GM21717 (cell line): Measurements from ENCODE around the gene ZRANB3.

Experiments
- ATAC-seq: cut with Tn5 transposase; IDR thresholded peaks from one replicate; pipeline ENCODE4 v1.9.1; 2021; ENCODE audit warnings: mild to moderate bottlenecking, moderate library complexity; ENCODE audit not compliant: unreplicated experiment

ZRANB3 gene

GRCh38 chr2:135186054-135186453, 345.0 kb downstream of the ZRANB3 start:
- no peak for ATAC-seq

DNA sequence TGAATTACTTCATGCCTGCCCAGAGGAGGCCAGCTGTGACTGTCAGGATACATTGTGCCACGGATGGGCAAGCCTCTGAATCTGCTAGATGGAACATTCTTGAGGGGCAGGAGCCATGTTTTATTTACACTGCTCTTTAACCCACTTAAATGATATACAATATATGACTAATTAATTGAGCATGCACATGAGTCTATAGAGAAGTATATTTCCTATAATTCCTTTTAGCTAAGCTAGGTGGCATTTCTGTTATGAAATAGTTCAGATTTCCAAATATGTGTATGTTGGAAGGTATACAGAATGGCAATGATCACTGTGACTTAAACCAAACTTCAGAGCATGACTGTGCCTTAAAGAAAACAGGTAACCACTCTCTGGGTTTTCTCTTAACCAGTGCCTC, 347.2 kb downstream of the ZRANB3 start:
- ATAC-seq = no peak

- ATAC-seq = no peak
These were observed 348.4 kb downstream of the ZRANB3 start for GRCh38 chr2:135182601-135183000.

- no peak for ATAC-seq
These were observed 348.8 kb downstream of the ZRANB3 start for GRCh38 chr2:135182190-135182589.

DNA sequence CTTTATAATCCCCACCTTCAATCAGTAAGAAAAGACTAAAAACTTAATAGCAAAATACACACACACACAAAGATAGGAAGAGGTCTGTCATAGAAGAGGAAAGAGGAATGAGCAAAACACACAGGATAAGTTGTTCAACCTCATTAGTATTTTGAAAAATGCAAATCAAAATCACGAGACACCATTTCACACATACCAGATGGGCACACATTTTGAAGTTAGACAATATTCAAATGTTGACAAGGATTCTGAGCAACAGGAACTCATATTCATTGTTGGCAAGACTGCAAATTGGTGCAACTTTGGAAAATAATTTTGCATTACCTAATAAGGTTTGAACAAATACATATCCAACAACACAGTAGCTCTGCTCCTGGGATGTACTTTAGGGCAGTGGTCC, 351.3 kb downstream of the ZRANB3 start:
- ATAC-seq = no peak

DNA sequence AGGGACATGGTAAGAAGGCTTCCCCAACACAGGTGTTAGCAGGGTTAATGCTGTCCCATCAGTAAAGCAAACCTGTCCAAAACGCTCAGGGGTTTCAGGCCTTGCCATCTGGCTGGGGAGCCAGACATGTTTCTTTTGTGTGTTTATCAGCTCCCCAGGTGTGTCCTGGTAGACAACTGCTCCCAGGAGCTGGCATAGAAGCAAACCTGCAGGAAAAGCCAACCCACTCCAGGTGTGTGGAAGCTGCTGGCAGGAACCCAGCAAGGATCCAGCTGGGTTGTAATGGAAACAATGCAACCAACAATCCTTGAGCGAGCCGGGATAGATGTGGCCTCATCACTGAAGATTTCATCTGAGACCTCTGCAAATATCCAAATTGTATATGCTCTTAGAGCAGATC, 355.8 kb downstream of the ZRANB3 start:
- no peak for ATAC-seq

DNA sequence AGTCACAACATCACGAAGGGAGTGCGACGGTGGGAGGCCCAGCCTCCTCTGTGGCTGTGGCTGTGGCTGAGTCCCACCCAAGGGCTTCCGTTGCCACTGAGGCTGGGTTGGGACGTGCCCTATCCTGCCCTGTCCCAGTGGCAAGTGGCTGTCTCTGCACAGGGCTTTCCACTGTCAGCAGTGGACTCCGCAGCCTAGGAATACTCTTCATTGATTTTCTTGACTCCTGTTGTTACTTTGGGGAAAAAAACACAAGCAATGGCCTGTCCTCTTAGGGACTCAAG, 356.3 kb downstream of the ZRANB3 start:
- no peak for ATAC-seq

- no peak for ATAC-seq
These were observed 356.8 kb downstream of the ZRANB3 start for GRCh38 chr2:135174049-135174809.

DNA sequence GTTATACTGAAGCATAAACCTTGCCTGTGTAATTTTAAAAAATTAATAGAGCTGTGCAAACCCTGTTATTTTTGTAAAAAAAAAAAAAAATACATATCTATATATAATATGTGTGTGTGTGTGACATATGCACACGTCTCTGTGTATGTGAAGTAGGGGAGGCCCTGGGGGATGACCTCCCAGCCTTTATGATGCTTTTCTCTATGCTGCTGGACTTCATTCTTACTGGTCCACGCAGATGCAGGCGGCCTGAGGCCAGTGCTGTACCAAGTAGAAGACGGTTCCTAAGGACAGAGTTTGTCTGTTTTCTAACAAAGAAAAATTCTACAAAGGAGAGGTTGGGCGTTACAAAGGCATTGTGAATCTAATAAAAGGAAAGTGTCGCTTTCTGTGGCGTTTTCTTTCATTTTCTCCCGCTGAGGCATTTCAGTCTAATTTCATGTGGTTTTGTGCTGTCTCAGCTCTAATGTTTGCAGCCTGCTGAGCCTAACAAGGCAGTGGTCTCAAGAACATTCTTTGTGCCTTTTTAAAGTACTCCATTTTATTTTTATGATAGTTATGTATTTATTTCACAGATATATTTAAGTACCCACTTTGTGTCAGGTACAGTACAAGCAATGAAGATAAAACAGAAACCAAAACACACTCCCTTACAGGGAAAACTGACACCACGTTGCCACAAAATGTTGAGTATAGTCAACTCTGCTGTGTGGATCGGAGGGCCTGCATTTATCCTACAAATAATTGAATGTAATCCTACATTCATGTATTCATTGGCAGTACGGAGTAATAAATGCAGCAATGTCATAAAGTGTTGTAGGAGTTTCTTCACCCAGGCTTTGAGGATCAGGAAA, 360.9 kb downstream of the ZRANB3 start:
- ATAC-seq = no peak

GRCh38 chr2:135168204-135168856, 362.7 kb downstream of the ZRANB3 start:
- ATAC-seq = no peak

- ATAC-seq = no peak
These were observed 363.7 kb downstream of the ZRANB3 start for GRCh38 chr2:135167273-135167672.

- no peak for ATAC-seq
These were observed 366.6 kb downstream of the ZRANB3 start for GRCh38 chr2:135164431-135164830.

- no peak for ATAC-seq
These were observed 367.1 kb downstream of the ZRANB3 start for GRCh38 chr2:135163901-135164300.

DNA sequence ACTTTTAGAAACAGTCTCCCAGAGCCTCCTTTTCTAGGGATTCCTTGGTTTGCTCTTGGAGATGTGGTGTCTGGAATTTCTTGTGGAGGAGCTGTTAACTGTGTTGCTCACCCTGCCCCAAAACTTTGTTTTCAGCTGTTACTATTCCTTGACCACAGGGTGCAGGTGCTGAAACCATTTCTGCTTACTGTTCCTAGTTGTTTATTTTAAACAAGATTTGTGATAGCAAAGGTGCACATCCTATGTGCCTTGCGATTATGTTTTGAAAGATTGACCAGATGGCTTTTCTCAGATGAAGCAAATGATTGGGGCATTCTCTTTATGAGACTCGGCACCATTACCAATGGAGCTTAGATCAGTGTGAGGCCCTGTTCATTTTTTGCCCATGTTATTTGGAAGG, 367.7 kb downstream of the ZRANB3 start:
- no peak for ATAC-seq

- ATAC-seq = no peak
These were observed 368.2 kb downstream of the ZRANB3 start for GRCh38 chr2:135162786-135163185.

DNA sequence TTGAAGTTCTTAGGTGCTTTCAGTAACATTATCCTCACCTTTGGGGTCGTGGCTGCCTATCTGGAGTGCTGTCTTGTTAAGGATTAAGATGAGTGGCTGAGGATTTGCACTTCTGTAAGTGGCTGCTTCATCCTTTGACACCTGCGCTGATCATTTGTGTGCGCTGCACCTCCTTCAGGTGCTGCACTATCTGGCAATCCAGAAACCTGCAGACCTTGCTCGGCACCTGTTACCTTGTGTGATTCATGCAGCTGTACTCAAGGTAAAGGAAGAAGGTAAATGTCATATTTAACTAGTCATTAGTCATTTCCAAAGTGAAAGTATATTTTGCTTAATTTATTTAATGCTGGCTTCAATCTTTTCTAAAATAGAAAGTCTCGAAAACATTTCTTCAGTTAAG, 368.6 kb downstream of the ZRANB3 start:
- no peak for ATAC-seq

- ATAC-seq = no peak
These were observed 371.8 kb downstream of the ZRANB3 start for GRCh38 chr2:135159191-135159590.

DNA sequence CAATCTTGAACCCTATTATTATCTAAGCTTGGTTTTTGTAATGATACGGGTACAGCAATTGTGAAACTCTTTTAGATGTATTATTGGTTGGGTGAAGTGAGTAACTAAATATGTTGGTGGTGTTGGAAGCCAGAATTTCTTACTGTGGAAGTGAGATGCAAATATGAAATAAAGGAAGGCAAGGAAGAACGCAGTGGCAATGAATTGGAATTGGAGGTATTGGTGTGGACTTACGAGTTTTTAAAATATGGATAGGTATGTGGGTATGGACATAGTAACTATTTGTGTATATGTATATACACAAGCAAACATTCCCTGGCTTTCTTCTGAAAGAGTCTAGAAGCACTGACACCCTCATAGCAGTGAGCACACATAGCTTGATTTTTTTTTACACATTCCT, 373.2 kb downstream of the ZRANB3 start:
- no peak for ATAC-seq

DNA sequence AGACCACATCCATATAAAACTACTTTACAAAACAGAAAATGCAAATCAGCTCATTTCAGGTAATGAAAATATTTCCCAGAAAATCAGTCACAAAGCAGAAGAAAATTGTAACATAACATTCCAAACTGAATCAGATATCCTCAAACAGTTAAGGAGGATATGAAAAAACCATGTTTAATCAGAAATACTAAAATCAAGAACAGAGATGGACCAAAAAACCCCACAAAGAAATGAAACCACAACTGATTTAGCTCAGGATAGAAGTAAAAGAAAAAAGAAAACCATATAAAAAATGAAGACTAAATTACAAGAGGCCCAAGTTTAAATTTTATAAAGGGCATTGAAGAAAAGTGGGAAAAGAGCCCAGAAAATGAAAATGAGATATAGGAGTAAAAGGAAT, 376.1 kb downstream of the ZRANB3 start:
- ATAC-seq = no peak

DNA sequence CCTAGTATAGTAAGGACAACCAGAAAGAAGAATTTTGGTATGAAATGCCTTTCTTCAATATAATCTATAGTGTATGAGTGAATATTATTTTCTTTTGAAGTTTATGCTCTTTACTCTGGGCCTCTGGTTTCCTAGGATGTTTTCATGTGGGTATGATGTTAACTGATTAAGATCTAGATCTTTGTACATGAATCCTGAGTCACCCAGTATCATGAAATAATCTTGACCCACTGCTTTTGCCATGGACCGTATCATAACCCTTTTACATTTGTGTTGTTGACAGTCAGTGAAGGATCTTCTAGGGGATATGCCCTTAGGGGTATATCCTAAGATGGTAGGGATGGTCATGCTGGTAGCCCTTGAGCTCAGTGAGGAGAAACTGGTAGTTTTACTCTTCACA, 378.7 kb downstream of the ZRANB3 start:
- ATAC-seq = no peak

DNA sequence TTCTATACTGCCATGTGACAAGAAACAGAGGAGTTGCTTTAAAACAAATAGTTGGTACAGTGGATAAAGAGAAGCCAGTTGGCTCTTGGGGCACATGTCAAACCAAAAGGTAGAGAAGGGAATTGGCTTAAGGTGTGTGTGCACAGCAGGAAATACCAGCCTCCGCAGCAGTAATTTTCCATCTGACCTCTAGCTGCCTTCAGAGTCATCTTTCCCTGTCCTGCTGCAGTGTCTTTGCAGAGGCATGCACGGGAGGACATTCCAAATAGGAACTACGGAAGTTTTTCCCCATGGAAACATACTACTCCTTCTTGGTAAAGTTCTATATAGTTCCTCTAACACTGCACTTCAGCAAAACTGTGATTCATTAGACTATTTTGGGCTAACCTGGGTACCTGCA, 379.4 kb downstream of the ZRANB3 start:
- no peak for ATAC-seq

DNA sequence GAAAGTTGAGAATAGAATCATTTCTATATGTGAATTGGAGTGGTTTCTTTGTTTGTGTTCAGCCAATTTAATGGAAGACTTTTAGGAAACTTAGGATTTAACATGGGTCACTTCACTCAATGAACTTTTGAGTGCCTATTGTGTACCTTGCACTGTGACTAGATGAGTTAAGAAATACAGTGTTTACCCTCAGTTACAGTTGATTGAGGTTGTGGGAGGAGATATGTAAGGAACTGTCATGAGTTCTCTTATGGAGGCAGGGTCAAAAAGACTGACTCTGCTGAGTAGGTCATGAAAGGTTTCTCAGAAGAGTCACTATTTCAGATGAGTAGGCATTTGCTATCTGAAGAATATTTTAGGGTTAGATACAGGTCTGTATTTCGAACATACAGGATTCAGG, 380.3 kb downstream of the ZRANB3 start:
- no peak for ATAC-seq
